Loucy (cell line): ENCODE results near the gene LSP1.

ENCODE experiments used
- H2AFZ ChIP-seq: fragments of 200-600 bp; sonication (generic); 2 replicates; pipeline ENCODE4 v1.6.0; 2016; ENCODE audit warnings: antibody characterized with exemption, mild to moderate bottlenecking, low read length, moderate library complexity
- H3F3A ChIP-seq: fragments of 200-600 bp; 2 replicates; pipeline ENCODE4 v1.6.0; 2016; ENCODE audit warnings: antibody characterized with exemption, low read depth, mild to moderate bottlenecking
- H3K27me3 ChIP-seq: fragments of 200-600 bp; sonication (generic); 2 replicates; pipeline ENCODE4 v1.6.1; 2014; ENCODE audit warnings: low read length, mild to moderate bottlenecking; ENCODE audit not compliant: insufficient read depth, poor library complexity, severe bottlenecking
- H3K36me3 ChIP-seq: fragments of 200-600 bp; sonication (generic); 2 replicates; pipeline ENCODE4 v1.6.1; 2016; ENCODE audit warnings: low read length; ENCODE audit not compliant: insufficient read depth
- H3K4me1 ChIP-seq: fragments of 200-600 bp; sonication (generic); 2 replicates; pipeline ENCODE4 v1.5.1; 2014; ENCODE audit warnings: low read length, mild to moderate bottlenecking; ENCODE audit not compliant: insufficient read depth, poor library complexity, severe bottlenecking
- H3K4me2 ChIP-seq: fragments of 200-600 bp; sonication (generic); 2 replicates; pipeline ENCODE4 v1.6.0; 2014; ENCODE audit warnings: antibody characterized with exemption, low read length, low read depth, mild to moderate bottlenecking; ENCODE audit not compliant: poor library complexity, severe bottlenecking
- H3K4me3 ChIP-seq: fragments of 200-600 bp; sonication (generic); 2 replicates; pipeline ENCODE4 v1.5.1; 2014; ENCODE audit warnings: low read length, mild to moderate bottlenecking, mixed read lengths; ENCODE audit not compliant: poor library complexity, severe bottlenecking
- H3K79me2 ChIP-seq: fragments of 200-600 bp; sonication (generic); 2 replicates; pipeline ENCODE4 v1.6.1; 2014; ENCODE audit warnings: low read length; ENCODE audit not compliant: insufficient read depth
- H3K9ac ChIP-seq: fragments of 200-600 bp; sonication (generic); 2 replicates; pipeline ENCODE4 v1.6.0; 2014; ENCODE audit warnings: mild to moderate bottlenecking, low read depth, low read length, moderate library complexity; ENCODE audit not compliant: poor library complexity, severe bottlenecking
- H3K9me2 ChIP-seq: fragments of 200-600 bp; sonication (generic); replicated peaks from 2 replicates; pipeline ENCODE4 v1.6.1; 2016; ENCODE audit warnings: low read depth, low read length, mixed read lengths
- H3K9me3 ChIP-seq: fragments of 200-600 bp; sonication (generic); 2 replicates; pipeline ENCODE4 v1.6.1; 2014; ENCODE audit warnings: mild to moderate bottlenecking, antibody characterized with exemption, low read length, low read depth; ENCODE audit not compliant: insufficient read depth
- H4K20me1 ChIP-seq: fragments of 200-600 bp; sonication (generic); 2 replicates; pipeline ENCODE4 v1.6.0; 2014; ENCODE audit warnings: antibody characterized with exemption, low read length, mild to moderate bottlenecking; ENCODE audit not compliant: insufficient read depth, poor library complexity, severe bottlenecking
- CTCF ChIP-seq: fragments of 200-600 bp; sonication (generic); conservative IDR thresholded peaks from 2 replicates; pipeline ENCODE4 v1.5.1; 2014; ENCODE audit warnings: mild to moderate bottlenecking, antibody characterized with exemption, low read length
- EZH2phosphoT487 ChIP-seq: fragments of 200-600 bp; IDR thresholded peaks from 2 replicates; pipeline ENCODE4 v1.6.1; 2018; ENCODE audit warnings: antibody characterized with exemption, mild to moderate bottlenecking, moderate library complexity, borderline replicate concordance

The LSP1 gene

DNA sequence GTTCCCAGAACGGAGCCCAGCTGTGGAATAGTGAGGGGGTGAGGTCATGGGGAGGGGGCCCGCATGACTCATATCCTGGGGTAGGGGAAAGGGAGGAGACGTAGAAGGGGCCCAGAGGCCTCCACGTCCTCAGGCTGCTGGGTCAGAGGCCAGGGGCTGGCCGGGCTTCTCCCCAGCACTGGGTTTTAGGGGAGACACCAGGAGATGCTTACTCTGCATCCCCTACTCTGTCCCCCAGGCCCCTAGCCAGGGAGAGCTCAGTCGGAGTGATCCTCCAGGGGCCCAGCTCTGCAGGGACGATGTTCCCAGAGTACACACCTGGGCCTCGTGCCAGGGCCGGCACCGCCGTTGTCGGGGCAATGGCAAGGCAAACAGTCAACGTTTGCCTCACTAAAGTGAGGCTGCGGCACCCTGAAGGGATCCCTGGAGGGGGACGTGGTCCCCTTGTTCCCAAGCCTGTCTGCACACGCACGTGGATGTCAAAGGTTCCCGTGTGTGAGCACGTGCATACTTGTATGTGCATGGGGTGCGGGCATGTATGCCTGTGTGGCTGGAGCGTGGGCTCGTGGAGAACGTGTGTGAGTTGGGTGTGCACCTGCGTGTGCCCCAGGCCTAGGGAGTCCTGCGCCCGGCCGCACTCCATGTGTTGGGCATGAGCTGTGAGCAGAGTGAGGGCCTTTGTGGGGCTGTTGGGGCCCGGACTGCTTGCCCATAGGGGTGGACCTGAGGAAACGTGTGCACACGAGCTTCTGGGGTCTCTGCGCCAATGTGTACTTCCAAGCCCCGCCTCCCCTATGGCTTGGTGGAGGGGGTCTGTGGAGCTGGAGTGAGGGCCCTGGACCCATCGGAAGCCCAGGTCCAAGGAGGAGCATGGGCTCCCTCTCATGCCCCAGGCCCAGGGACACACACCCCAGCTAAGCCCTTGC lies 24.6 kb downstream of the LSP1 start:
- Histone ChIP-seq H3K27me3 (no peaks in the 10 kb centered on the region), H3K9ac (no peak overlapping the region), H2AFZ (no peak overlapping the region), H3K9me3 (no peaks in the 10 kb centered on the region), H3K4me2 (no peak overlapping the region), H3K9me2 (no peaks in the 10 kb centered on the region), H3F3A (no peaks in the 10 kb centered on the region), H3K36me3 (no peaks in the 10 kb centered on the region), H3K4me3 (no peak overlapping the region), H4K20me1 (peaks cover 4% of the 10 kb centered on the region), H3K4me1 (no peaks in the 10 kb centered on the region), H3K79me2 (peaks cover 7% of the 10 kb centered on the region; the same call in 1 of the 2 replicates)
- TF ChIP-seq CTCF (no peak), EZH2phosphoT487 (no peak)

GRCh38 chr11:1878137-1879031 lies 25.5 kb downstream of the LSP1 start:
- Histone ChIP-seq H3F3A (no peaks in the 10 kb centered on the region), H3K4me1 (peaks cover 8% of the 10 kb centered on the region), H3K27me3 (no peaks in the 10 kb centered on the region), H4K20me1 (peaks cover 4% of the 10 kb centered on the region), H3K9me3 (no peaks in the 10 kb centered on the region), H3K4me2 (no peak overlapping the region), H3K36me3 (peaks cover 3% of the 10 kb centered on the region; the same call in 1 of the 2 replicates), H3K9me2 (no peaks in the 10 kb centered on the region), H3K4me3 (no peak overlapping the region), H3K79me2 (peaks cover 7% of the 10 kb centered on the region; the same call in 1 of the 2 replicates), H2AFZ (no peak overlapping the region), H3K9ac (no peak overlapping the region)
- TF ChIP-seq EZH2phosphoT487 (no peak), CTCF (no peak)

GRCh38 chr11:1879342-1879940 lies 26.6 kb downstream of the LSP1 start:
- H3F3A ChIP-seq, result no peaks in the 10 kb centered on the region
- peaks cover 8% of the 10 kb centered on the region for H3K4me1 ChIP-seq
- H3K36me3 ChIP-seq, result peaks cover 8% of the 10 kb centered on the region; the same call in 1 of the 2 replicates
- no peak overlapping the region for H2AFZ ChIP-seq
- no peaks in the 10 kb centered on the region for H3K27me3 ChIP-seq
- no peak overlapping the region for H3K4me2 ChIP-seq
- H3K9me3 ChIP-seq, result no peaks in the 10 kb centered on the region
- no peaks in the 10 kb centered on the region for H3K9me2 ChIP-seq
- peaks cover 4% of the 10 kb centered on the region for H4K20me1 ChIP-seq
- H3K79me2 ChIP-seq, result peaks cover 7% of the 10 kb centered on the region; the same call in 1 of the 2 replicates
- H3K9ac ChIP-seq, result no peak overlapping the region
- no peak for TF ChIP-seq CTCF
- TF ChIP-seq EZH2phosphoT487, result no peak
- no peak overlapping the region for H3K4me3 ChIP-seq
